Raji (cell line): Measurements from ENCODE around the gene GTPBP10.

Experiments used
- POLR2A ChIP-seq: IDR thresholded peaks from 2 replicates; pipeline ENCODE4 v1.6.1; 2011; ENCODE audit warnings: low read depth, low read length, control low read depth; ENCODE audit not compliant: insufficient read depth

GTPBP10 gene, protein sequence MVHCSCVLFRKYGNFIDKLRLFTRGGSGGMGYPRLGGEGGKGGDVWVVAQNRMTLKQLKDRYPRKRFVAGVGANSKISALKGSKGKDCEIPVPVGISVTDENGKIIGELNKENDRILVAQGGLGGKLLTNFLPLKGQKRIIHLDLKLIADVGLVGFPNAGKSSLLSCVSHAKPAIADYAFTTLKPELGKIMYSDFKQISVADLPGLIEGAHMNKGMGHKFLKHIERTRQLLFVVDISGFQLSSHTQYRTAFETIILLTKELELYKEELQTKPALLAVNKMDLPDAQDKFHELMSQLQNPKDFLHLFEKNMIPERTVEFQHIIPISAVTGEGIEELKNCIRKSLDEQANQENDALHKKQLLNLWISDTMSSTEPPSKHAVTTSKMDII

DNA sequence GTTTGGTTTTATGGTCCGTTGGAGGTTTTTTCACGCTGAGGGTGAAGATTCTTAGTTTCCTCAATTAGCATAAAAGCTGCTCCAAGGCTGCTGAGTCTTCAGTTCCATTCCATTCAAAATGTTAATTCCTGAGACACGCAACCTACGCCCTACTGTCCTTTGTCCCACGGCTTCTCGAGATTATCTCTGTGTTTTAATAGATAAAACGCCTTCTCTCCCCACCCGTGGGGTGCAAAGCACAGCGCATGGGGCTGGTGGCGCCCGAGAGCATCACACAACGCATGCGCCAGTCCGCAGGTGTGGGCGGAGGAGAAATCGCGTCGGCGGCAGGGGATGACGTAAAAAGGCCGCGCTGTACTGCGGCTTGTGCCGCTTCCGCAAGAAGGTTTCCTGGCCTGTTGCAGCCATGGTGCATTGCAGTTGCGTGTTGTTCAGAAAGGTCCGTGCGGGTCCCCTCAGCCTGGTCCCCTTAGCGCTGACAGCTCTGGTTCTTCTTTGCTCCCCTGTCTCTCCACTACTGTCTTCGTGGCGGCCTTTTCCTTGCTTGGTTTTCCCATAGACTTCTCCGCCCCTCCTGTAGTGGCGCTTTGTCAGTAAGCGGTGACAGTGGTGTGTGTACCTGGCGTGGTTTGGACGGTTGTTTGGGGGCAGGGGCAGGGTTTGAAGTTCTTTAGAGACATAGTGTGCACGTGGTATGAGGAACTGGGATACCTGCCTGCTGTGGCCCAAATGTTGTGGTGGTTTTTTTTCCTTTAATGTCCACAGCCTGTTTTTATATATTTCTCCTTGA is at the start of gene GTPBP10:
Gene GTPBP10, plus strand, starts transcription at position 381 of the 790 bp plus-strand sequence. Its CDS starts 26 bp downstream, at position 407.
- TF ChIP-seq POLR2A = peak; percentile 97

DNA sequence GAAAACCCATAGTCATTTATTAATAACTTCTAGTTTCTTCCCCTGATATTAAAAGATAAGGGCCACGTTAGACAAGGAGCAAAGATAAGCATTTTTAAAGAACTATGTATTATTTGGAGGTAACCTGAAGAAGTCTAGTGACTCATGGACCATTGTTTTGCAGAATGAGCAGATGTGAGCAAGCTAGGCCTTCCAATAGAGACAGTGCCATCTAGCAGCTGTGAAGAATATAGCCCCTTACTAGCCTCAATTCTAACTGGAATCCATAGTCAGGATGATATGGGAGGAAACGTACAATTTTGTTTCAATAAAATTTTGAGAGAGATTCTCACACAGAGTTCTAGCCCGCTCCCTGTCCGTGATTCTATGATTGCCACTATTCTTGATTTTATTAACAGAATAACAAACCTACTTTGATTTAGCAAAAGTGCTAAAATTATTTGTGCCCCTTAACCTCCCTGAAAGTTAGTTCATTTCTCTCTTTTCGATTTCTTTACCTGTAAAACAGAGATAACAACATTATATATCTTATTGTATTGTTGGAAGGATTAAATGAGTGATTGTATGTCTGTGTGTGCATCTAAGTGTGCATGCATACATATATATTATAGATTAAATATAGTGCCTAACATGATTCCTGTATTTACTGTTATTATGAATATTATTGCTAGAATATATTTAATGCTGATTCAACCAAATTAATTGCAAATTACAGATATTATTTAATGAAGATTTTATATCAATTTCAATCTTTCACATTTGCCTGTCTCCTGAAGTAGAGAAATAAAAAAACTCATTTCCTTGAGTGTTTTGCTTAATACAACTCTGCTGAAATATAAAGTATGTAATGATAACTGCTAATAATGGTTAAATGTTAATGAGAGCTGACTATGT is 48.1 kb upstream of the GTPBP10 start:
- TF ChIP-seq POLR2A = no peak

DNA sequence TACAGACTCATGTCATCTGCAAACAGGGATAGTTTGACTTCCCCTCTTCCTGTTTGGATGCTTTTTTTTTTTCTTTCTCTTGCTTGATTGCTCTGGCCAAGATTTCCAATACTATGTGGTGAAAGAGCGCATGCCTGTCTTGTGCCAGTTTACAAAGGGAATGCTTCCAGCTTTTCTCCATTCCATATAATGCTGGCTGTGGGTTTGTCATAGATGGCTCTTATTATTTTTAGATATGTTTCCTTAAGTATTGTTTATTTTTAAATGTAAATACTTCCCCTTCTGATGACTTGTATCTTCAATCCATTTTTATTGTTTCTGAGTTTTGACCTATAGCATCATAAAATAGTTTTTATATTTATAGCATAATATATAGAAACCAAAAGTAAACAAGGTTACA is 43.3 kb upstream of the GTPBP10 start:
- no peak for TF ChIP-seq POLR2A

DNA sequence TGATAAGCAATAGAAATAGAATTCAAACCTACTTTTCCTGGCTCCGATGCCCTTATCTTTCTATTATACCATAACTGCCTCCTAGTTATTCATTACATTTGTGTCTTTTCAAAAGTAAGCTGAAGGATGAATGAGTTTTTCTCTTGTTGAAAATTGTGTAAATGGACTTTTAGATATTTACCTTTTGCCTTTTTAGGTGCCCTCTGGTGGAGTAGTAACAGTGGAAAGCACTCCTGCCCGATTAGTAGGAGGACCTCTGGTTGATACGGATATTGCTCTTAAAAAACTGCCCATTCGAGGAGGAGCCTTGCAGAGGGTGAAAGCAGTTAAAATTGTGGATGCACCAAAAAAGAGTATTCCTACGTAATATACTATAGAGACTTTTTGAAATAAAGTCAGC is 36.6 kb upstream of the GTPBP10 start:
- no peak for TF ChIP-seq POLR2A

DNA sequence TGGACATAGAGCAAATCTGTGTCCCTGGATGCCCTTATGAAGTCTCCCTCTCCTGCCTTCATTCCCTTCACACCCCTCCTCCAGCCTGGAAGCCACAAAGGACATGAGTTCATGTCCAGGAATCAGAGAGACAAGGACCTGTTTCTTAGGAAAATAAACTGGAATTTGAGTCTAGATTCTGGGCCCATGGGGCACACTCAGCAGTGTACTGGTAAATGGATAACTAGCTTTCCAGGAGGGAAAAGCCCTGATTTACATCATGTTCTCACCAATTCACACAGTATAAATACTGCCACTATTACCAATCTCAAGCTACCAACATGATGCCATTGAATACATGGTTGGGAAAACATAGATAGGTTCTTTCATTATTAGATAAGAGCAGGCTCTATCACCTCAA is 35.3 kb upstream of the GTPBP10 start:
- no peak for TF ChIP-seq POLR2A

DNA sequence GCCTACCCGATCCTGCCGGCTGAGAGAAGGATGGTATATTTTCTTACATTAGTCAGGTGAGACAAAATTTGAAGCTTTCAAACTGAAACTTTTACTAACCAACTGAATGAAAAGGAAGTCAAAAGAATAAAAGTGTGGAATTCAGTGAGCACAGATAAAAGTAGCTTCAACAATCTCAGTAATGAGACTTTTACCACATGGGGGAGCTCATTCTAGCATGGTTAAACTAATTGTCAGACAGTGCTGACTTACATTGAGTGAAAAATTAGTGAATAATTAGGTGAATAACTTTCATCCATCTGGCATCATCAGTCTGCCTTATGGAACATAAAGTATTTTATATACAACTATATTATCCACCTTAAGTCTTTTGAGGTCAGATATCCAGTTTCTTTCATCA is 33.8 kb upstream of the GTPBP10 start:
- TF ChIP-seq POLR2A = no peak

DNA sequence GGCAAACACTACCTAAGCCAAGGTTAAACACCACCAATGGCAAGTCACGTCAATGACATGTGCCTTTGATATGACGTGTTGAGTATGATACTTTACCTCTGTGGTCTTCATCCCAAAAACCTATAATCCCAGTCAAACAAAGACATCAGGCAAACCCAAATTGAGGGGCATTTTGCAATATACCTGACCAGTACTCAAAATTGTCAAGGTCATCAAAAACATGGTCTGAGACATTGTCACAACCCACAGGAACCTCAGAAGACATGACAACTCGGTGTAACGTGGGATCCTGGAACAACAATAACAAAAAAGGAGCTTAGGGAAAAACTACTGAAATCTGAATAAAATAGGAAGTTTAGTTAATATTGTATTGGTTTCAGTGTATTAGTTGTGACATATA is 32.6 kb upstream of the GTPBP10 start:
- TF ChIP-seq POLR2A = no peak

DNA sequence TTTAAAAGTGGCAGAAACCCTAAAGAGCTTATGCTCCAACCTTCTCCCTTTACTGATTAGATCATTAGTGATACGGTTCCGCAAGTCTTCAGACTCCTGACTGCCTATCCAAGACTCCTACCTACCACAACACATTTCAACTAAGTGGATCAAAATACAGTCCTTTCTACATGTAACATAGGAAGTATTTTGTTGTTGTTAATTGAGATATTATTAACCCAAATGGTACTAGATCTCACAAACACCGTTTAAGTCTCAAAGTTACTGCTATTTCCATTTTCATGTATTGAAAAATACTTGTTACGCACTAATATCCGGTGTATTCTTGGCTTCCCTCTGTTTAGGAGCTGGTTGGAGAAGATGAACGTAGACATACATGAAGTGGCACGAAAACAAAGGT is 26.5 kb upstream of the GTPBP10 start:
- no peak for TF ChIP-seq POLR2A

DNA sequence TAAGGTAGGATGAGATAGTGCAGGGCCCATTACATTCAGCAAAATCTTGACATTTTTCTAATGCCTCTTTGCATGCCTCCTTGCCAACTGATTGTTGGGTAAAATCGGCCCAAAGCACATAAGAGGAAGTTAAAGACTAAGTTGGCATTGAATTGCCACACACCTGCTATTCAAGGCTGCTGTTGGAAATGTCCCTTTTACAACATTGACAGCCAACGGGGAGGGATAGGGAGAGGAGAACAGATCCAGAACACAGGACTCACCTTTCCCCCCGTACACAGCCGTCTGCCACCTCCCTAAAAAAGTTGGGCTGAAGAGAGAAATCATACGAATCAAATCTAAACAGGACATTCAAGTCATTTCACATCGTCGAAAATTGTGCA is 26.1 kb upstream of the GTPBP10 start:
- TF ChIP-seq POLR2A = no peak

DNA sequence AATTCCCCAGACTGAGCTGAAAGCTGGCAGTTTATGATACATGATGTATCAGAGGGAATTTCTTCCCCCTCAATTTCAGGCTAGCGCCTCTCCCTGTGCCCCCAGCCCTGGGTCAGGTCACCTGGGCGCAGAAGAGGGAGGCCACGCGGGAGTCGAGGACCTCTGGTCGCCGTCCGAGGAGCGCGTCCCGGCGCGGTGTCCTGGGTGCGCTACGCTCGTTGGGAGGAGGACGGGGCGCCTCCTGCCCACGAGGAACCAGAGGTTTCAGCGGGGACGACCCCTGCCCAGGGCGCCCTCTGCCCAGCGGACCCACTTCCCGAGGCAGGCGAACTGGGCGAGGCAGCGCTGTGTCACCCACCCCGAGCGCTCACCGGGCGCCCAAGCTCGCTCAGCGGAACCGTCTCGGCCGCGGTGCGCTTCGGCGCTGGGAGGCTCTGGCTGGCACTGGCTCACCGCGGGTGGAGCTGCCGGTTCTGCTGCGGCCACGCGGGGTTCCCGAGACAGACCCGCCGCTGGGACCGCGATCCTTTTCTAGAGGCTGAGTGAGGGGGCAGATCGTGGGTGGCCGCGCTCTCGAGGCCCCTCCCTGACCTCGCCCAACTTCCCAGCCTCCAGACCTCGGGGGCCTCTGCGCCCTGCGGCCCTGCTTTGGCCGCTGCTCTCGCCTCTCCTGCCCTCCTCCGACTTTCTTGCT is 25.6 kb upstream of the GTPBP10 start, which contains the start of gene FAM237B:
Gene FAM237B, minus strand, starts transcription at position 504 of the 694 bp plus-strand sequence. CDS start 1,556 bp downstream, outside the sequence.
- no peak for TF ChIP-seq POLR2A

DNA sequence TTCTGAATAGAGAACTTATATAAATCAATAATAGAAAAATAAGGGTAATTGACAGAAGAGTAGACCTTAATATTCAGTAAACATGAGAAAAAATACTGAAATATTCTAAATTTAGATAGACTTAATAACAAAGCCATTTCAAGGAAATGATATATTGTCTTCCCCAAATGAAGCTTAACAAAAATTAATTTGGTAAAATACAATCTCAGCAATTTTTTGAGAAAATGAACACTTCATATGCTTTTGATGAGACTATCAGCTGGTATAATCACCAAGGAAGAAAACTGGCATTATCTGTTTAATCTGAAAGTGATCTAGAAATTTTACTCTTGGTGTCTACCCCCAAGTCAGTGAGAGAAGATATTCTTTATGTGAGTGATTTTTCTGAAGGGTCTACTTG is 23.7 kb upstream of the GTPBP10 start:
- TF ChIP-seq POLR2A = no peak

DNA sequence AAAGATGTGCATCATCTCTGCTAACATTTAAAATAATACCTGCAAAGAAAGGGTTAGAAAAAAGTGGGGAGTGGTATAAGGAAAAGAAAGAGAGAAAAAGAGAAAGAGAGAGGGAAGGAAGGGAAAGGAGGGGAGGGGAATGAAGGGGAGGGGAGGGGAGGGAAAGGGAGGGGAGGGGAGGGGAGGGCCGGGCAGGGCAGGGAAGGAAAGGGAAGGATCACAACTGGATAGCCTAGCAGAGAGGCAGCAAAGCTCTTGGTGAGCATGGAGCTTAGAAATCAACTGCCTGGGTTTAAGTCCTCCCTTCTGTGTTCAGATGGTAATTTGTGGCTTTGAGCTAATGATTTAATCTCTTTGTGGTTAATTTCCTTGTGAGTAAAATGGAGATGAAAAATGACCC is 20.0 kb upstream of the GTPBP10 start:
- TF ChIP-seq POLR2A = no peak

DNA sequence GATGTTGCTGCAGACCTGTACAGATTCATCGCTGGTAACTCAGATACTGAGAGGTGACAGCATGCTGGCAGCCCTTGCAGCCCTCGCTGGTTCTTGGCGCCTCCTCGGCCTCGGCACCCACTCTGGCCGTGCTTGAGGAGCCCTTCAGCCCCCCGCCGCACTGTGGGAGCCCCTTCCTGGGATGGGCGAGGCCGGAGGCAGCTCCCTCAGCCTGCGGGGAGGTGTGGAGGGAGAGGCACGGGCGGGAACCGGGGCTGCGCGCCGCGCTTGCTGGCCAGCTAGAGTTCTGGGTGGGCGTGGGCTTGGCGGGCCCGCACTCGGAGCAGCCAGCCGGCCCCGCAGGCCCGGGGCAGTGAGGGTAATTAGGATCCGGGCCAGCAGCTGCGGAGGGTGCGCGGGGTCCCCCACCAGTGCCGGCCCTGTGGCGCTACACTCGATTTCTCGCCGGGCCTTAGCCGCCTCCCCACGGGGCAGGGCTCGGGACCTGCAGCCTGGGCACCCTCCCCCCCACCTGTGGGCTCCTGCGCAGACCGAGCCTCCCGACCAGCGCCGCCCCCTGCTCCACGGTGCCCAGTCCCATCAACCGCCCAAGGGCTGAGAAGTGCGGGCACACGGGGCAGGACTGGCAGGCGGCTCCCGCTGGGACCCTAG is 12.2 kb upstream of the GTPBP10 start:
- TF ChIP-seq POLR2A = no peak

DNA sequence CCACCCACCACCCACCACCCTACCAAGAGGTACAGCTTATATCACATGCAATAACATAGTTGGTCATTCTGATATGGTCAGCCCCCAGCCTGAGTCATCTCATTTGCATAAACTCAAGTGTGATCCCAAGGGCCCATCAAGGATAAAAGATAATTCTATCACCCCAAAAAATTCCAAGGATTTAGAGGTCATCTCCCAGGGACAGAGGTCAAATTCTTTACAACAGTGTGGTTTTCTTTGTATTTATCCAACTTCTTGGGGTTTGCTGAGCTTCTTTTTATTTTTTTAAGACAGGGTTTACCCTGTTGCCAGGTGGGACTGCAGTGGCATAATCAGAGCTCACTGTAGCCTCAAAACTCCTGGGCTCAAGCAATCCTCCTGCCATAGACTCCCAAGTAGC is 9.4 kb upstream of the GTPBP10 start:
- no peak for TF ChIP-seq POLR2A
